ENCODE data around the gene WDR41.
"Not testable (repeated sequence)": the region's sequence is repeated elsewhere in the genome, so short reads cannot be mapped to it uniquely, and the experiment has no call there.

WDR41 gene

GRCh38 chr5:77400645-77401044 lies 91.5 kb downstream of the WDR41 start:
- no peak for DNase-seq

GRCh38 chr5:77398896-77399295 lies 93.2 kb downstream of the WDR41 start:
- no peak for DNase-seq

- no peak for DNase-seq
These were observed 93.7 kb downstream of the WDR41 start for GRCh38 chr5:77398458-77398857.

- no peak for DNase-seq
These were observed 94.3 kb downstream of the WDR41 start for GRCh38 chr5:77397686-77398292.

- no peak for DNase-seq
These were observed 96.1 kb downstream of the WDR41 start for GRCh38 chr5:77396017-77396416.

- no peak for DNase-seq
These were observed 97.9 kb downstream of the WDR41 start for GRCh38 chr5:77394064-77394715.

GRCh38 chr5:77391240-77391765 lies 100.8 kb downstream of the WDR41 start:
- DNase-seq = no peak

- no peak for DNase-seq
These were observed 101.3 kb downstream of the WDR41 start for GRCh38 chr5:77390795-77391194.

- no peak for DNase-seq
These were observed 101.9 kb downstream of the WDR41 start for GRCh38 chr5:77390221-77390620.

- no peak for DNase-seq
These were observed 102.4 kb downstream of the WDR41 start for GRCh38 chr5:77389746-77390145.

GRCh38 chr5:77386340-77386739 lies 105.8 kb downstream of the WDR41 start:
- DNase-seq = not testable (repeated sequence)

GRCh38 chr5:77383336-77383735 lies 108.8 kb downstream of the WDR41 start:
- not testable (repeated sequence) for DNase-seq

Data from activated T-cell treated with anti-CD3 and anti-CD28 coated beads for 4 hours (primary cell).